Subcutaneous adipose tissue (tissue), 4 donors: ENCODE measurements around the gene SPRR5. TPM values are rescaled to one million over a fixed set of nuclear protein-coding genes. Genes with fewer than 3 reads are reported as not detected.

Source experiments
- CTCF ChIP-seq: fragments of 450-650 bp; IDR thresholded peaks from one replicate; pipeline ENCODE4 v1.5.1; 2016; ENCODE audit warnings: low read depth, mild to moderate bottlenecking, control low read depth, antibody characterized with exemption, moderate library complexity
- total RNA-seq, 4 donors: library from RNA; depleted of rRNA; stranded (reverse); fragments of >200 nt; gene quantifications; one replicate each; pipeline ENCODE4 v1.1.0, GENCODE V29; 2016

The SPRR5 gene
- total RNA-seq, 4 donors from 2014 or later = not detected

GRCh38 chr1:152969036-152969435, 22.0 kb downstream of the SPRR5 start:
- TF ChIP-seq CTCF = no peak

- no peak for TF ChIP-seq CTCF
Measured at GRCh38 chr1:152970495-152970894, 23.5 kb downstream of the SPRR5 start, which contains the start of gene SPRR4. Gene SPRR4, plus strand, starts transcription at chr1:152970648. Its CDS starts 1,243 bp downstream, at chr1:152971891.

GRCh38 chr1:152972196-152972886, 25.3 kb downstream of the SPRR5 start:
- no peak for TF ChIP-seq CTCF

- no peak for TF ChIP-seq CTCF
Measured at GRCh38 chr1:152976688-152977087, 29.7 kb downstream of the SPRR5 start.

GRCh38 chr1:152977614-152978013, 30.6 kb downstream of the SPRR5 start:
- no peak for TF ChIP-seq CTCF

GRCh38 chr1:152980676-152981075, 33.7 kb downstream of the SPRR5 start:
- TF ChIP-seq CTCF = no peak

GRCh38 chr1:152981146-152981871, 34.3 kb downstream of the SPRR5 start:
- no peak for TF ChIP-seq CTCF
